ENCODE results near the gene BHLHE40.
"Not testable (repeated sequence)": the region's sequence is repeated elsewhere in the genome, so short reads cannot be mapped to it uniquely, and the experiment has no call there.

BHLHE40 gene

GRCh38 chr3:4963669-4964570 lies 15.3 kb upstream of the BHLHE40 start:
- no peak for DNase-seq

- DNase-seq: peak; percentile 35 to 58
These were observed 13.2 kb upstream of the BHLHE40 start for GRCh38 chr3:4966006-4966405.

GRCh38 chr3:4967683-4968082 lies 11.6 kb upstream of the BHLHE40 start:
- DNase-seq: not testable (repeated sequence)

- DNase-seq: not testable (repeated sequence)
These were observed 7.8 kb upstream of the BHLHE40 start for GRCh38 chr3:4971437-4971836.

GRCh38 chr3:4971838-4972237 lies 7.4 kb upstream of the BHLHE40 start:
- DNase-seq: no peak

- no peak for DNase-seq
These were observed 6.3 kb upstream of the BHLHE40 start for GRCh38 chr3:4972652-4973643.

- DNase-seq: no peak
These were observed 5.1 kb upstream of the BHLHE40 start for GRCh38 chr3:4974154-4974553.

- DNase-seq: peak; percentile 66 to 68
These were observed 3.1 kb upstream of the BHLHE40 start for GRCh38 chr3:4976109-4976508.

- peak; percentile 80 to 83 for DNase-seq
These were observed 2.0 kb upstream of the BHLHE40 start for GRCh38 chr3:4977001-4977852.

GRCh38 chr3:4977853-4978203 lies 1.4 kb upstream of the BHLHE40 start:
- no peak for DNase-seq

- peak; percentile 87 to 89 for DNase-seq
These were observed 852 bp upstream of the BHLHE40 start for GRCh38 chr3:4978204-4978965.

- peak; percentile 94 to 95 for DNase-seq
These were observed 240 bp upstream of the BHLHE40 start for GRCh38 chr3:4978966-4979427.

GRCh38 chr3:4980229-4981203 lies 1.3 kb downstream of the BHLHE40 start:
- peak; percentile 88 to 92 for DNase-seq

- DNase-seq: peak in 1 of 2 donors; percentile 31
These were observed 2.0 kb downstream of the BHLHE40 start for GRCh38 chr3:4981294-4981664.

GRCh38 chr3:4981665-4982494 lies 2.6 kb downstream of the BHLHE40 start:
- DNase-seq: peak in 1 of 2 donors; percentile 33

GRCh38 chr3:4982773-4983738 lies 3.8 kb downstream of the BHLHE40 start:
- no peak for DNase-seq

- DNase-seq: peak; percentile 85
These were observed 4.7 kb downstream of the BHLHE40 start for GRCh38 chr3:4983739-4984510.

Measured in CD4-positive, alpha-beta T cell treated with Interferon alpha-2 for 1 hour (primary cell).